CD4-positive, alpha-beta T cell (primary cell): Measurements from ENCODE around the gene ZNF785. TPM values are rescaled to one million over a fixed set of nuclear protein-coding genes. Genes with fewer than 3 reads are reported as not detected.

Experiments used
- ATAC-seq: fragments of 200-7000 bp; cut with Tn5 transposase; one replicate; pipeline ENCODE4 v1.10.0; 2022; ENCODE audit warnings: mild to moderate bottlenecking; ENCODE audit not compliant: poor library complexity
- CTCF ChIA-PET: fragments of 350-600 bp; sonication (Branson Sonifier 250); formaldehyde crosslinking; loops from one replicate; lab custom pipeline; 2021; ENCODE audit warnings: antibody characterized with exemption, inconsistent platforms; lab: Charles Lee
- POLR2A ChIA-PET: fragments of 350-600 bp; sonication (Branson Sonifier 250); formaldehyde crosslinking; loops from one replicate; lab custom pipeline; 2021; ENCODE audit warnings: antibody characterized with exemption, inconsistent platforms; lab: Charles Lee
- DNase-seq, 14 experiments: peaks; one replicate each; pipeline ENCODE4 v3.0.0-alpha.2; 2013 to 2020; ENCODE audit warnings: mixed read lengths in 2 of 14
- H3K27ac ChIP-seq, 2 donors: one replicate each; pipeline versions ENCODE4 v1.5.1 to v1.7.0; 2013; ENCODE audit warnings: low read length in 2 of 2, low read depth in 1 of 2, mild to moderate bottlenecking in 1 of 2
- H3K27me3 ChIP-seq, 2 experiments: 1 replicate in 1 of 2; 2 replicates in 1 of 2; pipeline versions ENCODE4 v1.6.1 to v1.7.0; 2013; ENCODE audit warnings: low read length in 2 of 2, control low read depth in 1 of 2, mild to moderate bottlenecking in 1 of 2, moderate library complexity in 1 of 2; ENCODE audit not compliant: insufficient read depth in 2 of 2, control insufficient read depth in 1 of 2
- H3K36me3 ChIP-seq: one replicate; pipeline ENCODE4 v1.6.1; 2013; ENCODE audit warnings: low read length, control low read depth; ENCODE audit not compliant: insufficient read depth
- H3K4me1 ChIP-seq: one replicate; pipeline ENCODE4 v1.6.1; 2013; ENCODE audit warnings: low read length, control low read depth; ENCODE audit not compliant: insufficient read depth
- H3K4me3 ChIP-seq: one replicate; pipeline ENCODE4 v1.5.1; 2013; ENCODE audit warnings: mild to moderate bottlenecking, low read length, moderate library complexity
- H3K9me3 ChIP-seq, 2 experiments: 1 replicate in 1 of 2; 2 replicates in 1 of 2; pipeline versions ENCODE4 v1.6.1 to v1.7.0; 2013; ENCODE audit warnings: low read length in 2 of 2, mild to moderate bottlenecking in 2 of 2, control low read depth in 1 of 2, moderate library complexity in 1 of 2; ENCODE audit not compliant: control insufficient read depth in 1 of 2, insufficient read depth in 1 of 2
- H3K27ac Mint-ChIP-seq: one replicate; pipeline ENCODE4 v1.8.0; 2020; ENCODE audit warnings: mixed read lengths
- H3K27me3 Mint-ChIP-seq: one replicate; pipeline ENCODE4 v1.8.0; 2021; ENCODE audit warnings: mixed read lengths
- H3K36me3 Mint-ChIP-seq: one replicate; pipeline ENCODE4 v1.8.0; 2021; ENCODE audit warnings: low read depth, mixed read lengths
- H3K4me1 Mint-ChIP-seq: one replicate; pipeline ENCODE4 v1.8.0; 2021; ENCODE audit warnings: low read depth, mixed read lengths
- H3K4me3 Mint-ChIP-seq: one replicate; pipeline ENCODE4 v1.8.0; 2020; ENCODE audit warnings: mild to moderate bottlenecking, mixed read lengths
- H3K9me3 Mint-ChIP-seq: one replicate; pipeline ENCODE4 v1.8.0; 2020; ENCODE audit warnings: mixed read lengths
- CTCF ChIP-seq: fragments of 200-600 bp; IDR thresholded peaks from one replicate; pipeline ENCODE4 v1.8.0; 2022; ENCODE audit warnings: antibody characterized with exemption, mild to moderate bottlenecking
- intact Hi-C, 2 experiments: fragments of 100-400 bp; cut with DNase I in 1 of 2; cut with micrococcal nuclease in 1 of 2; formaldehyde crosslinking; loops; one replicate each; pipeline versions ENCODE4 v1.15.1 to v1.9.0; 2023 to 2025; cut with DNase I, micrococcal nuclease
- total RNA-seq, 174 experiments: library from RNA in 2 of 174; stranded (reverse) in 2 of 174; gene quantifications; one replicate each; pipeline ENCODE4 v1.2.3 and lab custom pipeline; 2021 to 2026

The ZNF785 gene
- total RNA-seq, 2 experiments from 2014 or later = 6.6 to 7.7 TPM

GRCh38 chr16:30570636-30571444 lies 14.7 kb downstream of the ZNF785 start:
- ChIA-PET POLR2A (interaction anchor here (0.6 to 3.4 kb wide), 21 partner anchors 9 to 571 kb away, joined by 3 to 152 read pairs (median 13); partner anchors contain the start of genes DCTPP1, FBRS, PRR14 and TBC1D10B), CTCF (interaction anchor here (1.2 to 2.4 kb wide), 5 partner anchors 12 to 141 kb away, joined by 3 to 19 read pairs (median 13); partner anchors contain the start of genes DCTPP1, PRR14, ZNF747 and ZNF764)
- Mint-ChIP-seq H3K27me3 (no peaks in the 10 kb centered on the region), H3K4me3 (peak overlapping the region; percentile 89), H3K9me3 (no peaks in the 10 kb centered on the region), H3K36me3 (no peaks in the 10 kb centered on the region), H3K4me1 (peaks cover 50% of the 10 kb centered on the region), H3K27ac (peak overlapping the region; percentile 97)
- Histone ChIP-seq H3K36me3 (peaks cover 8% of the 10 kb centered on the region), H3K4me1 (peaks cover 60% of the 10 kb centered on the region), H3K27me3 (no peaks in the 10 kb centered on the region), H3K27ac (peak overlapping the region; percentile 90 to 96), H3K9me3 (no peaks in the 10 kb centered on the region), H3K4me3 (peak overlapping the region; percentile 94)
- intact Hi-C loops = loop anchor here in 1 of 2 experiments (1.0 to 5.0 kb wide), 3 partner anchors 13 to 126 kb away; partner anchors contain the start of genes SRCAP and ZNF764
- ATAC-seq = no peak
- peak in 1 of 14 experiments; percentile 45 for DNase-seq
- no peak for TF ChIP-seq CTCF

- ATAC-seq (no peak), DNase-seq (peak in 1 of 14 experiments; percentile 33)
- H3K9me3 ChIP-seq = no peaks in the 10 kb centered on the region
- no peak for TF ChIP-seq CTCF
- Mint-ChIP-seq H3K4me3 (peak overlapping the region; percentile 89), H3K9me3 (no peaks in the 10 kb centered on the region), H3K4me1 (peaks cover 52% of the 10 kb centered on the region), H3K27ac (peak overlapping the region; percentile 98), H3K36me3 (no peaks in the 10 kb centered on the region), H3K27me3 (no peaks in the 10 kb centered on the region)
- H3K27ac ChIP-seq = peak overlapping the region in 1 of 2 donors; percentile 34
- CTCF ChIA-PET = interaction anchor here (2.4 kb wide), 2 partner anchors 12 to 35 kb away, joined by 15 to 19 read pairs; partner anchors contain the start of genes ZNF747 and ZNF764
- H3K27me3 ChIP-seq = no peaks in the 10 kb centered on the region
- POLR2A ChIA-PET = interaction anchor here (1.8 to 3.4 kb wide), 8 partner anchors 8 to 140 kb away, joined by 4 to 152 read pairs (median 34); partner anchors contain the start of genes DCTPP1, FBRS, PRR14 and ZNF747
- intact Hi-C loops = loop anchor here in 1 of 2 experiments (5.0 kb wide), 2 partner anchors 67 to 127 kb away; partner anchors contain the start of gene SRCAP
- no peak overlapping the region for H3K4me3 ChIP-seq
- H3K36me3 ChIP-seq = peaks cover 8% of the 10 kb centered on the region
- H3K4me1 ChIP-seq = peaks cover 60% of the 10 kb centered on the region
Observed at GRCh38 chr16:30569746-30570635, 15.5 kb downstream of the ZNF785 start.

GRCh38 chr16:30569281-30569680 lies 16.2 kb downstream of the ZNF785 start:
- H3K4me1 Mint-ChIP-seq = peaks cover 47% of the 10 kb centered on the region
- ATAC-seq (no peak), DNase-seq (no peak)
- no peaks in the 10 kb centered on the region for H3K36me3 Mint-ChIP-seq
- H3K9me3 Mint-ChIP-seq = no peaks in the 10 kb centered on the region
- ChIA-PET POLR2A (interaction anchor here (1.2 to 2.2 kb wide), 4 partner anchors 34 to 151 kb away, joined by 5 to 19 read pairs (median 6); partner anchors contain the start of genes DCTPP1 and ZNF747), CTCF (interaction anchor here (1.4 kb wide), 1 partner anchor 34 kb away, joined by 8 read pairs; no protein-coding TSS in a partner anchor)
- intact Hi-C loops = no loop called here
- H3K27ac ChIP-seq = peak overlapping the region; percentile 34 to 87
- H3K4me1 ChIP-seq = peaks cover 60% of the 10 kb centered on the region
- peaks cover 8% of the 10 kb centered on the region for H3K36me3 ChIP-seq
- H3K27me3 Mint-ChIP-seq = no peaks in the 10 kb centered on the region
- no peak overlapping the region for H3K4me3 ChIP-seq
- H3K9me3 ChIP-seq = no peaks in the 10 kb centered on the region
- no peaks in the 10 kb centered on the region for H3K27me3 ChIP-seq
- H3K4me3 Mint-ChIP-seq = peak overlapping the region; percentile 20
- TF ChIP-seq CTCF = no peak
- peak overlapping the region; percentile 98 for H3K27ac Mint-ChIP-seq
